ENCODE data around the gene SLC35B1. TPM values are rescaled to one million over a fixed set of nuclear protein-coding genes. Genes with fewer than 3 reads are reported as not detected.

The SLC35B1 gene
- total and polyA plus RNA-seq, 2 donors (not counting 3 experiments of a cell fraction or from before 2014, with no cell fraction given), result 87.0 to 142 TPM

GRCh38 chr17:49656247-49656646 lies 51.5 kb downstream of the SLC35B1 start:
- intact Hi-C loops (cut with micrococcal nuclease), result no loop called here
- H3K9me1 ChIP-seq (replicated peaks; ENCODE audit: control insufficient read depth, extremely low read depth, insufficient read depth, low read length), result no peaks in the 10 kb centered on the region

More at GRCh38 chr17:49656247-49656646, 51.5 kb downstream of the SLC35B1 start:
- FAIRE-seq (no peak), DNase-seq (ENCODE audit: low read depth, low spot score) (no peak)
- Histone ChIP-seq H2AFZ (ENCODE audit: low read depth, low read length) (no peak overlapping the region), H4K20me1 (replicated peaks; ENCODE audit: control insufficient read depth, extremely low read depth, insufficient read depth, low read length) (peaks cover 4% of the 10 kb centered on the region), H3K79me2 (ENCODE audit: control insufficient read depth, insufficient read depth, low read length) (peaks cover 63% of the 10 kb centered on the region), H3K27ac (ENCODE audit: insufficient read depth, low read depth, low read length) (no peak overlapping the region), H3K4me2 (ENCODE audit: insufficient read depth, low read length) (no peak overlapping the region), H3K27me3 (ENCODE audit: control insufficient read depth in 2 of 2, insufficient read depth in 2 of 2, low read length in 2 of 2) (no peaks in the 10 kb centered on the region), H3K9me3 (replicated peaks; ENCODE audit: control insufficient read depth, insufficient read depth, low read length) (no peaks in the 10 kb centered on the region), H3K9ac (replicated peaks; ENCODE audit: extremely low read depth, insufficient read depth, low read length) (no peak overlapping the region), H3K36me3 (ENCODE audit: control insufficient read depth in 2 of 2, extremely low read depth in 1 of 2, insufficient read depth in 2 of 2, low read length in 2 of 2) (peaks cover 0 to 2% of the 10 kb centered on the region in 2 experiments), H3K4me1 (ENCODE audit: control insufficient read depth, extremely low read depth, insufficient read depth, low read length) (no peaks in the 10 kb centered on the region), H3K4me3 (replicated peaks in 1 of 3; ENCODE audit: insufficient read depth in 1 of 3, low read depth in 1 of 3, low read length in 3 of 3) (no peak overlapping the region)
- POLR2A ChIA-PET, result no interaction called here
- BruUV-seq (replicated peaks), result no TSS peak
- dilution Hi-C loops (cut with MboI; ENCODE audit: extremely low pct_ligation_motif_present, low sequenced_read_pairs), result no loop called here
- CTCF ChIA-PET, result no interaction called here
- TF ChIP-seq EZH2 (IDR thresholded peaks at IDR 0.05; ENCODE audit: borderline replicate concordance, low read depth, low read length, severe bottlenecking), result no peak
- TF ChIP-seq POLR2AphosphoS5 (IDR thresholded peaks at IDR 0.05; ENCODE audit: insufficient read depth, low read depth, low read length), result no peak
- TF ChIP-seq FOS (IDR thresholded peaks at IDR 0.05; ENCODE audit: borderline replicate concordance, insufficient read depth, low read length), result no peak
- no peak for TF ChIP-seq CTCF (IDR thresholded peaks at IDR 0.05; ENCODE audit: extremely low read depth in 1 of 2, insufficient read depth in 1 of 2, low read depth in 1 of 2, low read length in 2 of 2)
- TF ChIP-seq MAX (IDR thresholded peaks at IDR 0.05; ENCODE audit: insufficient read depth, insufficient read length), result no peak
- TF ChIP-seq GATA2 (IDR thresholded peaks at IDR 0.05; ENCODE audit: insufficient read depth, insufficient read length, low read depth, low read length), result no peak
- TF ChIP-seq POLR2A (IDR thresholded peaks at IDR 0.05; ENCODE audit: low read depth, low read length), result no peak
- TF ChIP-seq JUN (IDR thresholded peaks at IDR 0.05; ENCODE audit: borderline replicate concordance, insufficient read depth, insufficient read length, low read depth), result no peak

Other genes starting within 250 kb of the SLC35B1 start
- not detected in 2 replicates for gene NGFR, start 212.7 kb downstream of the SLC35B1 start, total RNA-seq
- gene NGFR, start 212.7 kb downstream of the SLC35B1 start, polyA plus RNA-seq, result not detected in 2 replicates
- gene NXPH3, start 132.1 kb downstream of the SLC35B1 start, total RNA-seq, result 2.0 and 2.1 TPM in 2 replicates
- gene NXPH3, start 132.1 kb downstream of the SLC35B1 start, polyA plus RNA-seq, result 1.7 and 2.1 TPM in 2 replicates
- 61.0 and 61.9 TPM in 2 replicates for gene SPOP, start 29.9 kb downstream of the SLC35B1 start, total RNA-seq
- 46.9 and 55.5 TPM in 2 replicates for gene SPOP, start 29.9 kb downstream of the SLC35B1 start, polyA plus RNA-seq
- 10.4 and 12.2 TPM in 2 replicates for gene FAM117A, start 56.2 kb upstream of the SLC35B1 start, total RNA-seq
- 24.1 and 27.2 TPM in 2 replicates for gene FAM117A, start 56.2 kb upstream of the SLC35B1 start, polyA plus RNA-seq
- gene KAT7, start 80.7 kb upstream of the SLC35B1 start, total RNA-seq, result 64.9 and 66.2 TPM in 2 replicates
- 35.0 and 44.5 TPM in 2 replicates for gene KAT7, start 80.7 kb upstream of the SLC35B1 start, polyA plus RNA-seq
- gene TAC4, start 140.1 kb upstream of the SLC35B1 start, total RNA-seq, result not detected in 2 replicates
- 0.19 and 0.27 TPM in 2 replicates for gene TAC4, start 140.1 kb upstream of the SLC35B1 start, polyA plus RNA-seq

All from endothelial cell of umbilical vein (primary cell).